B cell (primary cell): ENCODE data around the gene RPH3AL. TPM values are rescaled to one million over a fixed set of nuclear protein-coding genes. Genes with fewer than 3 reads are reported as not detected.

Experiments
- ATAC-seq: fragments of 200-7000 bp; cut with Tn5 transposase; one replicate; pipeline ENCODE4 v1.10.0; 2021; ENCODE audit warnings: low read depth, mild to moderate bottlenecking, moderate number of reproducible peaks, moderate library complexity
- CTCF ChIA-PET: fragments of 350-600 bp; sonication (Branson Sonifier 250); formaldehyde crosslinking; loops from one replicate; lab custom pipeline; 2021; ENCODE audit warnings: antibody characterized with exemption, inconsistent platforms; lab: Charles Lee
- POLR2A ChIA-PET: fragments of 350-600 bp; sonication (Branson Sonifier 250); formaldehyde crosslinking; loops from one replicate; lab custom pipeline; 2021; ENCODE audit warnings: antibody characterized with exemption; lab: Charles Lee
- DNase-seq: peaks from one replicate; pipeline ENCODE4 v3.0.0; 2013
- H2AFZ ChIP-seq: 2 replicates; pipeline ENCODE4 v1.6.1; 2012; ENCODE audit warnings: mild to moderate bottlenecking, low read depth, low read length; ENCODE audit not compliant: insufficient read depth, poor library complexity, severe bottlenecking
- H3K27ac ChIP-seq, 2 donors: 1 replicate in 1 of 2; 2 replicates in 1 of 2; pipeline ENCODE4 v1.5.1; 2012 to 2013; ENCODE audit warnings: low read length in 2 of 2, mild to moderate bottlenecking in 2 of 2, moderate library complexity in 1 of 2
- H3K27me3 ChIP-seq, 4 experiments: fragments of 200-600 bp in 1 of 4; sonication (generic) in 1 of 4; replicated peaks in 1 of 4; 1 replicate in 2 of 4; 2 replicates in 2 of 4; pipeline versions ENCODE4 v1.6.1 to v1.7.0; 2013 to 2016; ENCODE audit warnings: low read length in 3 of 4, mild to moderate bottlenecking in 2 of 4, mixed read lengths in 1 of 4, moderate library complexity in 1 of 4; ENCODE audit not compliant: insufficient read depth in 4 of 4, control insufficient read depth in 3 of 4; ENCODE audit errors: control extremely low read depth in 1 of 4
- H3K36me3 ChIP-seq, 2 experiments: replicated peaks in 1 of 2; 1 replicate in 1 of 2; 2 replicates in 1 of 2; pipeline versions ENCODE4 v1.6.1 to v1.7.1; 2013; ENCODE audit warnings: low read length in 1 of 2; ENCODE audit not compliant: insufficient read depth in 2 of 2, control insufficient read depth in 1 of 2; ENCODE audit errors: control extremely low read depth in 1 of 2, extremely low read depth in 1 of 2
- H3K4me1 ChIP-seq, 2 donors: fragments of 200-600 bp in 1 of 2; sonication (generic) in 1 of 2; 1 replicate in 1 of 2; 2 replicates in 1 of 2; pipeline versions ENCODE4 v1.5.1 to v1.6.1; 2013 to 2017; ENCODE audit warnings: low read length in 2 of 2; ENCODE audit not compliant: control insufficient read depth in 2 of 2, insufficient read depth in 2 of 2
- H3K4me2 ChIP-seq: replicated peaks from 2 replicates; pipeline ENCODE3; 2012; ENCODE audit warnings: mild to moderate bottlenecking, low read depth, low read length; ENCODE audit not compliant: poor library complexity, severe bottlenecking
- H3K4me3 ChIP-seq, 5 experiments: fragments of 200-600 bp in 1 of 5; sonication (generic) in 1 of 5; 1 replicate in 3 of 5; 2 replicates in 2 of 5; pipeline versions ENCODE4 v1.5.1 to v1.7.0; 2011 to 2016; ENCODE audit warnings: low read length in 4 of 5, mild to moderate bottlenecking in 4 of 5, low read depth in 2 of 5, control low read depth in 1 of 5, moderate library complexity in 1 of 5; ENCODE audit not compliant: insufficient read depth in 1 of 5; ENCODE audit errors: control extremely low read depth in 1 of 5, extremely low read depth in 1 of 5
- H3K79me2 ChIP-seq: fragments of 200-600 bp; sonication (generic); one replicate; pipeline ENCODE4 v1.6.0; 2016; ENCODE audit warnings: low read length; ENCODE audit not compliant: control insufficient read depth, insufficient read depth
- H3K9ac ChIP-seq: fragments of 200-600 bp; sonication (generic); 2 replicates; pipeline ENCODE4 v1.6.1; 2017; ENCODE audit warnings: mild to moderate bottlenecking, low read length, moderate library complexity
- H3K9me3 ChIP-seq, 3 donors: one replicate each; pipeline versions ENCODE4 v1.6.1 to v1.7.1; 2013; ENCODE audit warnings: low read length in 2 of 3; ENCODE audit not compliant: control insufficient read depth in 2 of 3, insufficient read depth in 1 of 3; ENCODE audit errors: control extremely low read depth in 1 of 3
- H4K20me1 ChIP-seq: 2 replicates; pipeline ENCODE4 v1.6.0; 2012; ENCODE audit warnings: mild to moderate bottlenecking, low read length; ENCODE audit not compliant: insufficient read depth, control insufficient read depth, poor library complexity, severe bottlenecking
- H3K27ac Mint-ChIP-seq: one replicate; pipeline ENCODE4 v1.8.0; 2021; ENCODE audit warnings: mixed read lengths
- H3K27me3 Mint-ChIP-seq: one replicate; pipeline ENCODE4 v1.8.0; 2021; ENCODE audit warnings: mixed read lengths
- H3K4me1 Mint-ChIP-seq: one replicate; pipeline ENCODE4 v1.8.0; 2021; ENCODE audit warnings: mixed read lengths
- H3K4me3 Mint-ChIP-seq: one replicate; pipeline ENCODE4 v1.8.0; 2021; ENCODE audit warnings: mixed read lengths
- H3K9me3 Mint-ChIP-seq: one replicate; pipeline ENCODE4 v1.8.0; 2022; ENCODE audit warnings: mixed read lengths; ENCODE audit not compliant: insufficient read depth
- CTCF ChIP-seq: fragments of 200-600 bp; IDR thresholded peaks from one replicate; pipeline ENCODE4 v1.8.0; 2022; ENCODE audit warnings: antibody characterized with exemption, mild to moderate bottlenecking
- EZH2 ChIP-seq: IDR thresholded peaks from 2 replicates; pipeline ENCODE4 v1.6.1; 2012; ENCODE audit warnings: borderline replicate concordance, low read depth, mild to moderate bottlenecking, moderate library complexity, low read length; ENCODE audit not compliant: insufficient read depth, poor library complexity, severe bottlenecking
- WGBS: methylation state at CpG from one replicate; pipeline ENCODE4 v1.1.5; 2013; ENCODE audit warnings: missing lambda C conversion rate; ENCODE audit not compliant: insufficient coverage; 5-methylcytosine and 5-hydroxymethylcytosine counted together
- intact Hi-C: fragments of 100-400 bp; cut with micrococcal nuclease; formaldehyde crosslinking; loops from one replicate; pipeline ENCODE4 v1.10.0; 2022
- polyA plus RNA-seq: library from polyadenylated mRNA; depleted of rRNA; stranded (reverse); fragments of >200 nt; gene quantifications from 2 replicates; pipeline ENCODE4 v1.2.3, GENCODE V29; 2012
- total RNA-seq, 2 donors: library from RNA; stranded (reverse); fragments of 120-200 nt in 1 of 2; gene quantifications; 1 replicate in 1 of 2; 2 replicates in 1 of 2; pipeline versions ENCODE4 v1.2.3 to v1.2.4, GENCODE V29; 2013 to 2022

The RPH3AL gene
- total and polyA plus RNA-seq, 2 donors (not counting 1 experiment from before 2014, with no cell fraction given): 10.8 to 13.3 TPM

DNA sequence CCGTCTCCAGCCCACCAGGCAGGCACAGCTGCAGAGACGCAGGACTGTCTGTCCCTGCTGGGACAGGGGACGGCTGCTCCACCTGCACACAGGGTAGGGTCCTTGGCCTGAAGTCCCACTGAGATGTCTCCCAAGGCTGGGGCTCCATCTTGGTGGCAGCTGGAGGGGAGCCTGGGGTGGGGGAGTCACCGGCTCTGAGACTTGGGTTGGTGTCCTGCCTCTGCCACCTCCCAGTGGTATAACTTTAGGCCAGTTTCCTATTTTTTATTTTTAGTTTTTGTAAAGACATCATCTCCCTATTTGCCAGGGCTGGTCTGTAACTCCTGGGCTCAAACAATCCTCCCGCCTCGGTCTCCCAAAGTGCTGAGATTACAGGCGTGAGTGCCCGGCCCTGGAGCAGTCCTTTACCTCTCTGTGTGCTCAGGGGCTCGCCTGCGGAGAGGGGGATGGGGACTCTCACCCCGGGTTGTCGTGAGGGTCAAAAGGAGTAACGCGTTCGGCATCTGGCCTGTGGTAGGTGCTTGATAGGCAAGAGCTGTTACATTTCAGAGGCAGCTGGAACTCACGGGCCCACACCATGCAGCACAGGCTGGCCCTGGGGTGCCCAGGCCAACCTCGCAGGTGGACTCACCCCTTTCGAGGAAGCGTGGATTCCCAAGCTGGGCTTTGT is 124.5 kb downstream of the RPH3AL start:
- Mint-ChIP-seq H3K9me3 (no peaks in the 10 kb centered on the region), H3K27ac (no peak overlapping the region), H3K4me3 (no peak overlapping the region), H3K27me3 (no peaks in the 10 kb centered on the region), H3K4me1 (no peaks in the 10 kb centered on the region)
- no peaks in the 10 kb centered on the region for H3K79me2 ChIP-seq
- intact Hi-C loops: no loop called here
- CTCF ChIA-PET: no interaction called here
- WGBS: 86% methylated on average over 15 of the region's 19 CpGs
- no peak for DNase-seq
- POLR2A ChIA-PET: no interaction called here
- H3K9me3 ChIP-seq: no peaks in the 10 kb centered on the region
- no peak overlapping the region for H3K4me3 ChIP-seq
- H2AFZ ChIP-seq: no peak overlapping the region
- TF ChIP-seq CTCF: no peak
- no peak for TF ChIP-seq EZH2
- no peaks in the 10 kb centered on the region for H3K36me3 ChIP-seq
- no peaks in the 10 kb centered on the region for H4K20me1 ChIP-seq
- no peaks in the 10 kb centered on the region for H3K4me1 ChIP-seq
- no peak for ATAC-seq
- H3K27ac ChIP-seq: no peak overlapping the region
- H3K9ac ChIP-seq: no peak overlapping the region
- no peak overlapping the region for H3K4me2 ChIP-seq
- H3K27me3 ChIP-seq: no peaks in the 10 kb centered on the region

- ATAC-seq (no peak), DNase-seq (no peak)
- no peak overlapping the region for H3K27ac ChIP-seq
- no peaks in the 10 kb centered on the region for H3K36me3 ChIP-seq
- H3K9ac ChIP-seq: no peak overlapping the region
- H3K4me2 ChIP-seq: no peak overlapping the region
- TF ChIP-seq EZH2 (no peak), CTCF (no peak)
- H3K27me3 ChIP-seq: no peaks in the 10 kb centered on the region
- H2AFZ ChIP-seq: no peak overlapping the region
- no peaks in the 10 kb centered on the region for H3K79me2 ChIP-seq
- ChIA-PET POLR2A (no interaction called here), CTCF (no interaction called here)
- intact Hi-C loops: no loop called here
- H3K9me3 ChIP-seq: no peaks in the 10 kb centered on the region
- no peaks in the 10 kb centered on the region for H3K4me1 ChIP-seq
- no peak overlapping the region for H3K4me3 Mint-ChIP-seq
- no peaks in the 10 kb centered on the region for H4K20me1 ChIP-seq
- 68% methylated on average over 12 of the region's 15 CpGs for WGBS
- no peak overlapping the region for H3K4me3 ChIP-seq
- H3K27ac Mint-ChIP-seq: no peak overlapping the region
- no peaks in the 10 kb centered on the region for H3K9me3 Mint-ChIP-seq
- no peaks in the 10 kb centered on the region for H3K4me1 Mint-ChIP-seq
- H3K27me3 Mint-ChIP-seq: no peaks in the 10 kb centered on the region
These were observed 125.3 kb downstream of the RPH3AL start for GRCh38 chr17:227078-227945.
